Dedifferentiated amniotic fluid mesenchymal stem cell (primary cell): Measurements from ENCODE around the gene NRG2.

ENCODE experiments used
- DNase-seq: peaks from one replicate; pipeline ENCODE4 v3.0.0-alpha.2; 2016; ENCODE audit errors: extremely low spot score

NRG2 gene

DNA sequence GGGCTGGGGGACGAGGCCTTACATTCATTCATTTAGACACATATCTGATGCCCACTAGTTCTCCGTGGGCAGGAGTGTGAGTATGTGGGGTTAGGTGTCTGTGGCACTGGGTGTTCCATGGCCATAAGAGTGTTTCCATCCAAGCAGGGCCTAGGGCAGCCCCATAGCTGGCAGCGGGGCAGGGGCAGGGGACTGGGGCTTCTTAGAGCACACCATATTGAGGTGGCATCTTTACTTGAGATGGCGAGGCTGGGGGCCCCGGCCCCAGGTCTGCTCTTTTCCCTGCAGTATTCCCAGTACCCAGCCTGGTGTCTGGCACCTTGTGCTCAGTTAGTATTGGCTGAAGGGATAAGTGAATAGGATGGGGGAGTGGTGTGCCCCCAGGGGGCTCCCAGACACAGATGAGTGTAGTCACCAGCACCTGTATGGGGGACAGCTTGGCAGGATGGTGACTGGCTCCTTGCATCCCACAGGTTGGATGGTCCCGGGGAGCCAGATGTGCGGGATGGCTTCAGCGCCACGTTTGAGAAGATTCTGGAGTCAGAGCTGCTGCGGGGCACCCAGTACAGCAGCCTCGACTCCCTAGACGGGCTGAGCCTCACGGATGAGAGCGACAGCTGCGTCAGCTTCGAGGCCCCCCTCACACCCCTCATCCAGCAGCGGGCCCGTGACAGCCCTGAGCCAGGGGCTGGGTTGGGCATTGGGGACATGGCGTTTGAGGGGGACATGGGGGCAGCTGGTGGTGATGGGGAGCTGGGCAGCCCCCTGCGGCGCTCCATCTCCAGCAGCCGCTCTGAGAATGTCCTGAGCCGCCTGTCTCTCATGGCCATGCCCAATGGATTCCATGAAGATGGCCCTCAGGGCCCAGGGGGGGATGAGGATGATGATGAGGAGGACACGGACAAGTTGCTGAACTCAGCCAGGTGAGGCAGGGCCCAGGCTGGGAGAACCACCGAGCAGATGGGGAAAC, 230.0 kb downstream of the NRG2 start:
- no peak for DNase-seq

- DNase-seq, result no peak
Measured at GRCh38 chr5:139812323-139812722, 230.8 kb downstream of the NRG2 start.

GRCh38 chr5:139811274-139811607, 231.9 kb downstream of the NRG2 start:
- DNase-seq, result no peak

- no peak for DNase-seq
Measured at GRCh38 chr5:139810341-139811273, 232.5 kb downstream of the NRG2 start.

DNA sequence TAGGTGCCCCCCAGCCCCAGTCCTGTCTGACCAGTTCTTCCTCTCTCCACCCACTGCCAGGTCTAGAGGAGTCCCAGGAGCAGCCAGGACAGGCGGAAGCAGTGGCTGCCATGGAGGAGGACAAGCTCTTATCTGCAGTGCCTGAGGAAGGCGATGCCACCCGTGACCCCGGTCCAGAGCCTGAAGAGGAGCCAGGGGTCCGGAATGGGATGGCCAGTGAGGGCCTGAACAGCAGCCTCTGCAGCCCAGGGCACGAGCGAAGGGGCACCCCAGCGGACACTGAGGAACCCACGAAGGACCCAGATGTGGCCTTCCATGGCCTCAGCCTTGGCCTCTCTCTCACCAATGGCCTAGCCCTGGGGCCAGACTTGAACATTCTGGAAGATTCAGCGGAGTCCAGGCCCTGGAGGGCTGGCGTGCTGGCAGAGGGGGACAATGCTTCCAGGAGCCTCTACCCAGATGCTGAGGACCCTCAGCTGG, 233.7 kb downstream of the NRG2 start:
- no peak for DNase-seq

GRCh38 chr5:139808481-139809330, 234.4 kb downstream of the NRG2 start:
- DNase-seq, result no peak

DNA sequence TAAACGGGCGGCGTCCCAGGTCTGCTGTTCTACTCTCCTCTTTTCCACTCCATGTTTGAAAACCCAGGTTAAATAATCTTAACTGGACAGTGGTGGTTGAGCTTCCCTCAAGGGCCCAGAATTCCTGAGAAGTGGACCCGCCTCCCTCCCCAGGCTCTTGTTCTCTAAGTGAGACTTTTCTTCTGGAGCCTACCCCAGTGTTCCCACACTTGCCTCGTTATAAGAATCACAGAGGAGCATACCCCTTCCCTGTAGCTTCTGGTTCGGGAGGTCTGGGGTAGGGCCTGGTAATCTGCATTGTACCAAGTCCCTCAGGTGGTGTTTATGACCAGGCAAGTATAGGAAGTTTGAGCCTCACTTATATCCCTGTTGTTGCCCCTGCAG, 235.5 kb downstream of the NRG2 start:
- no peak for DNase-seq

DNA sequence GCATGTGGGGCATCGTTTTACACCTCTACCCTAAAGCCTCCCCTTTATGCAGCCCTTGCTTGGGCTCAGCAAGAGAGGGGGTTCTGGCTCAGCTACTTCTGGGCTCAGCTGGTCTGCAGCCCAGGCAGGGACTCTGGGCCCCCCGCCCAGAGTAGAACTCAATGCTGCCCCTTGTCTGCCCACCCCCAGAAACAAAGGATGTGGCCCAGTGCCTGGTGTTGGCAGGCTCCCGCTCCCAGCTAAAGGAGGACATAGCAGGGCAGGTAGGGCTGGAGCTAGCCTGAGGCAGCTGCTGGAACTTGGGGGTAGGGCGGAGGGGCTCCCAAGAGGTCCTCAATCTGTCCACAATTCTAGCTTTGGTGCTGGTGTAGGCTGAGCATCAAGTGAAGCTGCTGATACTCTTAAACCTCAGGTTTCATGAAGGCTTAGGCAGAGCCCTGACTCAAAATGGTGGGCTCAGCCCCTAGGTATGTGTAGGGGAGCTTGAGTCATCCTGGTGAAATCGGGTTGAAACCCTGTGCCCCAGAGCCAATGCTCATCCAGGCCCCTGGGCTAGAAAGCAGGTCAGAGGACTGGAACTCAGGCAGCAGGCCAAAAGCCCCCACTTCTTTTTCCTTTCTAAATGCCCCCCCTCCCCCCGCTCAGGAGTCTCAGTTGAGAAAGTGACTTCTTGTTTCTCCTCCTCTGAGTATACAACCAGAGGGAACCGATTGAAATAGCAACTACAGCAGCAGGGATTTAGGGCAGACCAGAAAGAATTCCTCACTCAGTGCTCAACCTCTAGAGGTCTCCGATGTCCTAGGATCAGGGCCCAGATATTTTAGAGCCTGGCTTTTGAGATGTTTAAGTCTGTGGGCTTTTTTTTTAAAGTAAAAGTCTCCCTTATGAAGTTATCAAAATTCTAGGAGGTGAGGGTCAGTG, 236.1 kb downstream of the NRG2 start:
- no peak for DNase-seq

- DNase-seq, result no peak
Measured at GRCh38 chr5:139806111-139806510, 237.0 kb downstream of the NRG2 start.

GRCh38 chr5:139805545-139805944, 237.6 kb downstream of the NRG2 start:
- DNase-seq, result no peak

- no peak for DNase-seq
Measured at GRCh38 chr5:139804800-139805397, 238.2 kb downstream of the NRG2 start.

DNA sequence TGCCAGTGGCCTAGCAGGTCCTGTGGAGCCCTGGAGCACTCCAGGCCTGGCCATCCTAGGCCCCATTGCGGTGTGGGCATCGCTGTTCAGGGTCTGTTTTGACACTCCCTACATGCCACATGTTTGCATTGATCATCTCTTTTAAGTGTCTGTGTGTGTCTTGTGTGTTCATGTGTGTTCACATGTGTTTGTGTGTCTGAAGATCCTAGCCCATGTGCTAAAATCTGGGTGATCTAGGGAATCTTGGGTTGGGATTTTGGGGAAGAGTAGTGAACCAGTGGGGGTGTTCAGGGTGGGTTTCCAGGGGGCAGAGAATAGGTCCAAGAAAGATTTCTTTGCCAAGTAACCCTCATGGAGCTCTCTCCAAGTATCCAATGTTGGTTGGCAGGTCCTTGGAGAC, 239.1 kb downstream of the NRG2 start:
- no peak for DNase-seq

DNA sequence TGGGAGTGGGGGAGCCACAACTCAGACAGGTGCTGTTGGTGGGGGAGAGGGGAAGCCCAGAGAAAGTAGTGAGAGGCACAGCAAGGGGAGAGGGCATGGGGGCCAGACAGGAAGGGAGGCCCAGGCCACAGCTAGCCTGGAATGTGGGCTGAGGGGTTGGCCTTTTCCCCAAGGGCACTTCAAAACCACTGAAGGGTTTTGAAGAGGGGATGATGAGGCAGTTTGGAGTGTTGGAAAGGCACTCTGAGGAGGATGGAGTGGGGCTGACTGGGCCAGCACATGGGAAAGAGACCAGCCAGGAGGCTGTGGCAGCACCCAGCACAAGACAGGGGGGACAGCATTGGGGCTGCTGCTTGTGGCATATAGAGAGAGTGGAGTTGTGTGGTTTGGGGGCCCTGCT, 243.7 kb downstream of the NRG2 start:
- DNase-seq, result no peak

DNA sequence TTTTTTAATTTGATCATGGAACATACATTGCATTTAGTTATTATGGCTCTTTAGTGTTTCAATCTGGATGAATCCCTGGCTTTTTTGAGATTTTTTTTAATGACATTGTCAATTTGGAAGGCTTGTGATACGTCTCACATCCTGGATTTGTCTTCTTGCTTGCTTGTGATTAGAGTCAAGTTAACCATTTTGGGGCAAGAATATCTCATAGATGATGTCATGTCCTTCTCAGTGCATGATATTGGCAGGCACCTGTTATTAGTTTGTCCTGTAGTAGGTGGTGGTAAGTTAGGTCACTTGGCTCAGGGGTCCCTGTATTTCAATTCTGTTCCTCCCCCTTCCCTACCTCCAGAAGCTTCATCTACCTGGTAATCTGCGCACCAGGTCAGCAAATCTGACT, 244.2 kb downstream of the NRG2 start:
- no peak for DNase-seq

DNA sequence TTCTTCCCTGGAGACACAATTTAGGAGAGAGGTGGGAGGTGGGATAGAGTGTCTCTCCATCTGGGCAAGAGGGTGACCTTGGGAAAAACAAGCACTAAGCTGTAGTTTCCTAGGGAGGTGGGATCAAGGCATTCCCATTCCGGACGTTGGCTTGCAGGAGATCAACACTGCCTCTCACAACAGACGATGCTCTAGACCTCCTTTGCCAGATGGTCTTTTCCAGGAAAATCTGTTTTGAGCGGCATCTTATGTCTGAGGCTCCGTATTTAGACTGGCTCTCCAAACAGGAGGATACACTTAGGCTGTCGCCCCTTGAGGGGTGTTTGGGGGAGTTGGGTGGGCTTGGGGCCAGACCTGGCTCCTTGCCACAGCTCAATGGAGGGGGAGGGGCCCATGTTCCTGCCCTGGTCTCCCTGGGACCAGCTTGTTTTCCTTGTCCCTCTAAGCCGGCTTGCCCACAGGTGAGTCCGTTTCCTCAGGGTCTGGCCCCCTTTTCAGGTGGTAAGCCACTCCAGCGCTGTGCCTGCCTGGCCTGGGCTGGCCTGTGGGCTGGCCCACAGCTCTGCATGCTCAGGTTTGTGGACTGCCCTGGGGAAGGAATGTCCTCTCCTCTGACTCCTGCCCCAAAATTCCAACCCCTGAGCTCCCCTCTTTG, 245.1 kb downstream of the NRG2 start:
- DNase-seq, result no peak

DNA sequence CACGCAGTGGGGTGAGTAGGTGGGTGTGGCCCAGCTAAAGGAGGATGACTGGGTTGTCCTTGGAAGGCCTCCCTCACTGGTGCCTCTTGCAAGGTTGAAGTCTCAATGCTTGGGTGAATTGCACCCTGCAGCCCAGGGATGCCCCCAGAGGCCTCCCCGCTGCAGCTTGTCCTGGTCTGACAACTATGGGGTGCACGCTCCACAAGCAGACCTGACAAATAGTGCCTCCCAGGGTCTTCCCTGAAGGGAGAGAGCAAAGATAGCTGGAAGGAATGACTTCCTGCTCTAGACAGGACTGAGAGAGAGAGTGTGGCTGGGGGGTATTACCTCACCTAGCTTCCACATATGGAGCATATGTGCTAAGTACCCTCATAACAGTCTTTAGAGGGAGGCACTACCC, 245.8 kb downstream of the NRG2 start:
- DNase-seq, result no peak
